Measurements from ENCODE around the gene MOCOS.

- TF ChIP-seq, protein P1, sequence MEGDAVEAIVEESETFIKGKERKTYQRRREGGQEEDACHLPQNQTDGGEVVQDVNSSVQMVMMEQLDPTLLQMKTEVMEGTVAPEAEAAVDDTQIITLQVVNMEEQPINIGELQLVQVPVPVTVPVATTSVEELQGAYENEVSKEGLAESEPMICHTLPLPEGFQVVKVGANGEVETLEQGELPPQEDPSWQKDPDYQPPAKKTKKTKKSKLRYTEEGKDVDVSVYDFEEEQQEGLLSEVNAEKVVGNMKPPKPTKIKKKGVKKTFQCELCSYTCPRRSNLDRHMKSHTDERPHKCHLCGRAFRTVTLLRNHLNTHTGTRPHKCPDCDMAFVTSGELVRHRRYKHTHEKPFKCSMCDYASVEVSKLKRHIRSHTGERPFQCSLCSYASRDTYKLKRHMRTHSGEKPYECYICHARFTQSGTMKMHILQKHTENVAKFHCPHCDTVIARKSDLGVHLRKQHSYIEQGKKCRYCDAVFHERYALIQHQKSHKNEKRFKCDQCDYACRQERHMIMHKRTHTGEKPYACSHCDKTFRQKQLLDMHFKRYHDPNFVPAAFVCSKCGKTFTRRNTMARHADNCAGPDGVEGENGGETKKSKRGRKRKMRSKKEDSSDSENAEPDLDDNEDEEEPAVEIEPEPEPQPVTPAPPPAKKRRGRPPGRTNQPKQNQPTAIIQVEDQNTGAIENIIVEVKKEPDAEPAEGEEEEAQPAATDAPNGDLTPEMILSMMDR (IDR thresholded peaks at IDR 0.05): no peak
- TF ChIP-seq REST (IDR thresholded peaks at IDR 0.05; ENCODE audit: insufficient read depth in 1 of 2, low read depth in 2 of 2, low read length in 1 of 2) (no peak), POLR2AphosphoS5 (IDR thresholded peaks at IDR 0.05; ENCODE audit: low read depth, low read length) (no peak), SIN3A (IDR thresholded peaks at IDR 0.05; ENCODE audit: borderline replicate concordance, insufficient read depth, low read depth, low read length) (no peak)
Measured at GRCh38 chr18:36300211-36300610, 112.9 kb downstream of the MOCOS start.
